ENCODE measurements around the gene SNCA.

Gene SNCA

GRCh38 chr4:89836897-89837384, at the start of gene SNCA:
TSS of gene SNCA (minus strand) at chr4:89837161. CDS start at chr4:89835667, 1,494 bp downstream.
- no peak within 1 kb of the TSS for H3K4me3 ChIP-seq (ENCODE audit: low read depth, low read length, poor library complexity, severe bottlenecking)
- no peaks in the 10 kb centered on the region for H3K4me1 ChIP-seq (ENCODE audit: insufficient read depth, low read length, severe bottlenecking)
- no peak within 1 kb of the TSS for H2AFZ ChIP-seq (ENCODE audit: low read length)
- H3K36me3 ChIP-seq (ENCODE audit: insufficient read depth, low read length) = no peaks in the 10 kb centered on the region
- no peak within 1 kb of the TSS for H3K9ac ChIP-seq (ENCODE audit: low read length)
- H3K27ac ChIP-seq (ENCODE audit: low read depth, low read length, poor library complexity, severe bottlenecking) = no peak within 1 kb of the TSS
- H3K9me3 ChIP-seq (ENCODE audit: low read length) = no peaks in the 10 kb centered on the region
- H3K79me2 ChIP-seq (ENCODE audit: insufficient read depth, low read length) = no peaks in the 10 kb centered on the region
- no peak within 1 kb of the TSS for H3K4me2 ChIP-seq (ENCODE audit: low read length)
- H3K27me3 ChIP-seq (ENCODE audit: insufficient read depth, low read length) = no peaks in the 10 kb centered on the region
- no peak for TF ChIP-seq EZH2 (IDR thresholded peaks at IDR 0.05; ENCODE audit: borderline replicate concordance, low read length)
- no peak for TF ChIP-seq CTCF (IDR thresholded peaks at IDR 0.05; ENCODE audit: low read length)
- no peaks in the 10 kb centered on the region for H3F3A ChIP-seq (ENCODE audit: insufficient read depth, low read length)
- no peaks in the 10 kb centered on the region for H4K20me1 ChIP-seq (ENCODE audit: insufficient read depth, low read length)
- no peaks in the 10 kb centered on the region for H3K9me2 ChIP-seq (ENCODE audit: low read depth, low read length)

- Histone ChIP-seq H3K4me2 (ENCODE audit: low read length) (no peak overlapping the region), H3K9me3 (ENCODE audit: low read length) (no peaks in the 10 kb centered on the region), H3F3A (ENCODE audit: insufficient read depth, low read length) (no peaks in the 10 kb centered on the region), H3K27ac (ENCODE audit: low read depth, low read length, poor library complexity, severe bottlenecking) (no peak overlapping the region), H4K20me1 (ENCODE audit: insufficient read depth, low read length) (no peaks in the 10 kb centered on the region; the same call in 1 of the 2 replicates), H3K4me3 (ENCODE audit: low read depth, low read length, poor library complexity, severe bottlenecking) (no peak overlapping the region), H3K9me2 (ENCODE audit: low read depth, low read length) (no peaks in the 10 kb centered on the region), H3K9ac (ENCODE audit: low read length) (no peak overlapping the region), H3K36me3 (ENCODE audit: insufficient read depth, low read length) (no peaks in the 10 kb centered on the region), H3K4me1 (ENCODE audit: insufficient read depth, low read length, severe bottlenecking) (no peaks in the 10 kb centered on the region), H3K27me3 (ENCODE audit: insufficient read depth, low read length) (no peaks in the 10 kb centered on the region), H3K79me2 (ENCODE audit: insufficient read depth, low read length) (no peaks in the 10 kb centered on the region), H2AFZ (ENCODE audit: low read length) (no peak overlapping the region)
- TF ChIP-seq EZH2 (IDR thresholded peaks at IDR 0.05; ENCODE audit: borderline replicate concordance, low read length) (no peak), CTCF (IDR thresholded peaks at IDR 0.05; ENCODE audit: low read length) (no peak)
These were observed 42.3 kb upstream of the SNCA start for GRCh38 chr4:89879215-89879614.

DNA sequence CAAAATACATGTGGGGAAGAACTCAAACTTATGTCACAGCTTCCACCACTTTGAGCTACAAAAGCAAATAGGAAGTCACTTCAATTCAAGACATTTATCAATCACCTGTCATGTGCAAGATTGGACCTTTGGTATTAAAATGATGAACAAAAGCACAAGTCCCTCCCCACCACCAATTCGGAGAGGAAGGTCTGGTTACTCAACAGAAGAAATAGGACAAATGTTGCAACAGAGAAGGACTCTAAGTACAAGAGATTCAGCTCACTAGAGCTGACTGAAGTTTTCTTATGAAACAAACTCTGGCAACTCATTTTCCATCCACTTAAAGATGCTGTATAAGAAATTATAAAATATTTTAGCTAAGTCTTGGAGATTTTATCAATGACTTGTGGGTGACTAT, 41.6 kb upstream of the SNCA start:
- no peaks in the 10 kb centered on the region for H3F3A ChIP-seq (ENCODE audit: insufficient read depth, low read length)
- TF ChIP-seq CTCF (IDR thresholded peaks at IDR 0.05; ENCODE audit: low read length) (no peak), EZH2 (IDR thresholded peaks at IDR 0.05; ENCODE audit: borderline replicate concordance, low read length) (no peak)
- H4K20me1 ChIP-seq (ENCODE audit: insufficient read depth, low read length) = no peaks in the 10 kb centered on the region; the same call in 1 of the 2 replicates
- H3K27me3 ChIP-seq (ENCODE audit: insufficient read depth, low read length) = no peaks in the 10 kb centered on the region
- H3K27ac ChIP-seq (ENCODE audit: low read depth, low read length, poor library complexity, severe bottlenecking) = no peak overlapping the region
- no peaks in the 10 kb centered on the region for H3K4me1 ChIP-seq (ENCODE audit: insufficient read depth, low read length, severe bottlenecking)
- H3K4me2 ChIP-seq (ENCODE audit: low read length) = no peak overlapping the region
- no peak overlapping the region for H3K4me3 ChIP-seq (ENCODE audit: low read depth, low read length, poor library complexity, severe bottlenecking)
- H3K9ac ChIP-seq (ENCODE audit: low read length) = no peak overlapping the region
- H3K36me3 ChIP-seq (ENCODE audit: insufficient read depth, low read length) = no peaks in the 10 kb centered on the region
- H3K79me2 ChIP-seq (ENCODE audit: insufficient read depth, low read length) = no peaks in the 10 kb centered on the region
- H2AFZ ChIP-seq (ENCODE audit: low read length) = no peak overlapping the region
- H3K9me3 ChIP-seq (ENCODE audit: low read length) = no peaks in the 10 kb centered on the region
- no peaks in the 10 kb centered on the region for H3K9me2 ChIP-seq (ENCODE audit: low read depth, low read length)
